CD4-positive, alpha-beta T cell treated with Interferon gamma for 1 hour (primary cell): ENCODE data around the gene IL1RAPL2.
"Not testable (repeated sequence)": the region's sequence is repeated elsewhere in the genome, so short reads cannot be mapped to it uniquely, and the experiment has no call there.

Experiments
- DNase-seq: peaks from one replicate; pipeline ENCODE4 v3.0.0-alpha.2; 2020

The IL1RAPL2 gene

DNA sequence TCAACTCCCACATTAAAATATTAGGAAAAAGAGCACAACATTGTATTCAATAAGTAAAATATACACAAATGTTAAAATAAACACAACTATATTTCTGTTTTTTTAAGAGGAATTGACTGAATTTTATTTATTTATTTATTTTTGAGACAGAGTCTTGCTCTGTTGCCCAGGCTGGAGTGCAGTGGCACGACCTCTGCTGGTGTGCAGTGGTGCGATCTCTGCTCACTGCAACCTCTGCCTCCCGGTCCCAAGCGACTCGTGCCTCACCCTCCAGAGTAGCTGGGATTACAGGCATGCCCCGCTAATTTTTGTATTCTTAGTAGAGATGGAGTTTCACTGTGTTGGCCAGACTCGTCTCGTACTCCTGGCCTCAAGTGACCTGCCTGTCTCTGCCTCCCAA lies 623.1 kb downstream of the IL1RAPL2 start:
- DNase-seq = no peak

DNA sequence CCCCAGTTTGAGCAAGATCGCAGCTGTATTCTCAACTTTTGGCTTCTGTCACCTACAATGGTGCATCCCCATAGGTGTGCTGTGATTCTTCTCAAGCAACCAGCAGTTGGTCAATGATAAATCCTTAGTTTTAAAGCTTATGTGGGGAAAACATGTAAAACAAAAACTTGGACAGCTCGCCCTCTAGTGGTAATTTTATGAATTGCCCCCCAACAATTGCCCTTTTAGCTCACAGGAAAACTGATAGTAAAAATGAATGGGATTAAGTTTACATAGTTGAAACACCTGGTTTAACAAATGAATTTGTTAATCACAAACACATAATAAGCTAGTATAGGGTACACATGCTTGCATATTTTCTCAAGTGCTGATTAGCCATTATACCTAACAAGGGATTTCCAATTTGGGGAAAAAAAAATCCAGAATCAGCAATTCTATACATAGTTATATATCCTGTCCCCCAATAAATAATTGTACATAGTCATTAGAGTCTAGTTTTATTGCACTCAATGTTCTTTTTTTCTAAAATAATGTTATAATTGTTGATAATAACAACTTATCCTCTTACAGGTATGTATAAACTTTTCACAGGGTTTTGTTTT lies 624.4 kb downstream of the IL1RAPL2 start:
- DNase-seq = no peak

DNA sequence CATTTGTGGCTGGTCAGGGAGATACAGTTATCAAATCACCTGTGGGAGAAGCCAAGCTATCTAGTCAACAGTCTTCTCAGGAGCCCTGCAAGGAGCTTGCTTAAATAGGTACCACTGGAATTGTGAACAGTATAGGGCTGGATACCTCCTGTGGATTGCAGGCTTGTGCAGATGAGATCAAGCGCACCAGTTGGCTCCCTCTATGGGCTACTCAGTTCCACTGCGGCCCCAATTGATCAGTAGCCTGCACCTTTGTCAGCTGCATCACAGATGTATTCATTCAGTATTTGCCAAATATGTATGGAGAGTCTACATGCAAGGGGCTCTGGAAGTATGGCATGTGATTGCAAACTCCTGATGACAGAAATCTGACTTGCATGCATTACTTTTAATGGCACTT lies 625.9 kb downstream of the IL1RAPL2 start:
- no peak for DNase-seq

DNA sequence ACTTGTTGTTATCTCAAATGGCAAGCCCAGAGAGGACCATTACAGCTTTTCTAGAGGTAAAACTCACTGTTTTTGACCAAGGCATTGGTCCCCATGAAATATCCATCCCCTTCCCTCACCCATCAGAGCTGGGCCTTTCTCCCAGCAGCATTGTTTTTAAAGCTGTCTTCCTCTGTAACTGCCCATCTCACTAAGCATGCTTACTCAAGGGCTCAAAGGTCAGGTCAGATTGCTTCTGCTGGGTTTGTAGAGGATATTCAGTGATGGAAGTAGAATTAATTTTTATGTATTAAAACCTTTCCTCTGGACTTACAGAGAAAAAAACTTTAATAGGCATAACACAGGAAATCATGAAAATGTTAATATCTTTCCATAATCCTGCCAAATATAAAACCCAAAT lies 643.4 kb downstream of the IL1RAPL2 start:
- DNase-seq = no peak

DNA sequence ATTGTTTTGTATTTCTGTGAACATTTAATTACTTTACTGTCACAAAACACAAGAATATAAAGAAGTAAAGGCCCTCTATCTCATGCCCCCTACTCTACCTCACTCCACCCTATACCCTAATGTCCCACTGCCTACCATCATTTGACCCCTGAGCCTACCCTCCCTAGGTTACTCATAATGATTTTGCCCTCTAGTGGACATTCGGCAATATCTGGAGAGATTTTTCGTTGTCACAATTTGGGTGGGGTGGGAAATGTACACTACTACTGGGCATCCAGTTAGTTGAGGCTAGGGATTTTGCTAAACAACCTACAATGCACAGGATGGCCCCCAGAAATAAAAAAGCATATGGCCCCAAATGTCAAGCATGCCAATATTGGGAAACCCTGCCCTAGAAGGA lies 644.3 kb downstream of the IL1RAPL2 start:
- no peak for DNase-seq

DNA sequence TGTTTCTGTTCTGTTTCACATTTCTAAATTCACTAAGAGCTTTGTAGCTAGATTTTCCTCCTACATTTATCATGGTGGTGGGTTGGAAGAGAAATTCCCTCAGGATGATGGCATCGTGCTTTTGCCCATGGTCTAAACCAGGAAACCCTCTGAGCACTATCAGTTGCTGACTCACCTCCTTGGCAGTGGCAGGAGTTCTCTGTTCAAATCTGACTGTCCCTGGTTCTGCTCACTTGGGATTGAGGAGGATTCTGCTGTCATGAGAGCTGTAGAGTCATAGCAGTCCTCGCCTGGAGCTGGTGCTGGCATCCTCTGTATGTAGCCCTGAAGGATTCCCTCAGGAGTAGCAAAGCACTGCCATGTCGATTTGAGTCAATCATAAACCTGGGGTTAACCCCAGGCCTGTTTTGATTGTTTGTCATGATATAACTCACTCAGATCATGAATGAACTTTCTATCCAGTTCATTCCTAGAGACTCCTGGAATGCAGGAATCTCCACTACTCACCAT lies 645.1 kb downstream of the IL1RAPL2 start:
- DNase-seq = no peak

DNA sequence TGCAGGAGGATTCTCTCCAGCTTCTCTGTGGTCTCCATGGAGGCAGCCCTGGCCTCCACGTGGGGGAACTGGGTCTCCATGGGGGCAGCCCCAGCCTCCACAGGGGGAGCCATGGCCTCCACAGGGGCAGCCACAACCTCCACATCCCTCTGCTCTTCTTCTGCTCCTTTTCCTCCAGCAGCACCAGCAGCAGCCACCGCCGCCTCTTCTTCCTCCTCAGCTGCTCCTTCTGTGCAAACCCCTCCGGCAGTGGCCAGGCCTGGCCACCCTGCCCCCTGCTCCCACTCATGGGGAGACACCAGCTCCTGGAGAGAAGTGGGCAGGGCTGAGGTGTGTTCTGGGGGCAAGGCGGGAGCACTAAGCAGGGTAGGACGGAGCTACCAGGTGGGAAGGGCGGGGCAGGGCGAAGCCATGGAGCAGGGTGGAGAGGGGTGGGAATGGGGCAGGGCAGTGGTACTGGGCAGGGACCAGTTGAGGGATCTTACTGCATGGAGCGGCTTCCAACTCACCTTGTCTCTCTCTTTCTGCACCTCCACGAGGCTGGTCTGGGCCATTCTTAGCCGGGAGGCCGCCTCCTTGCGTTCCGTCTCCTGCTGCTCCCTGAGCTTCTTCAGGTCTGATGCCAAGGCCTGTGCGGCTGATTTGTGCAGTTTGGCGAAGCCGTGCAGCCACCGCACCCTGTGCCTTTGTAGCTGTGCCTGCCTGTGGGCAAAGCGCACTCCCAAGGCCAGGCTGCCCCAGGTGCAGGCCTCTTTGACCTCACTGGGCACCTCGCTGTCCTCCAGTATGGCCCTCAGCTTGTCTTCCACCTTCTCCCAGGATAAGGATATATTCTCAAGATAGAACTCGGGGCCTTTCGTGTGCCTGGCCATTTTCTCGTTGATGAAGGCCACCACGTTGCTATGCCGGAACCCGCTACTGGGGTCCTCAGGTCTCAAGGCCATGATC lies 653.7 kb downstream of the IL1RAPL2 start:
- no peak for DNase-seq

DNA sequence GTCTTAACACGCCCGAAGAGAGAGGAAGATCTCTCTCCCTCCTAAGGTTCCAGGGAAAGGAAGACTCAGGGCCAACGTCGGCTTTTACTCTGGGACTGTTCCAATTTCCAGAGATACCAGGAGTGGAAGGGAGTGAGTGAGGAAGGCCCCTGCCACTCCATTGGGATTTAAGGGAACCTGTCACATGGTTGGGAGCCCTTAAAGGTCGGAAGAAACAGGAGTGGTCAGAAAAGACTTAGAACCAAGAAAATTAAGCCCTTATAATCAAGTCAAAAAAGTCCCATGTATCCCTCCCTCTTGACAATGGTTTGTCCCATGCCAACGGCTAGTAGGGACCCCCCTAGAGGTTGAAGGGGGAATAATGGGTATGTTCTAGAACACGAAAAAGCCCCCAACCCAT lies 654.6 kb downstream of the IL1RAPL2 start, which contains the start of gene TEX13A:
Gene TEX13A (minus strand): TSS at position 59 of the 400 bp plus-strand sequence. CDS start 297 bp downstream, outside the sequence.
- DNase-seq = no peak

DNA sequence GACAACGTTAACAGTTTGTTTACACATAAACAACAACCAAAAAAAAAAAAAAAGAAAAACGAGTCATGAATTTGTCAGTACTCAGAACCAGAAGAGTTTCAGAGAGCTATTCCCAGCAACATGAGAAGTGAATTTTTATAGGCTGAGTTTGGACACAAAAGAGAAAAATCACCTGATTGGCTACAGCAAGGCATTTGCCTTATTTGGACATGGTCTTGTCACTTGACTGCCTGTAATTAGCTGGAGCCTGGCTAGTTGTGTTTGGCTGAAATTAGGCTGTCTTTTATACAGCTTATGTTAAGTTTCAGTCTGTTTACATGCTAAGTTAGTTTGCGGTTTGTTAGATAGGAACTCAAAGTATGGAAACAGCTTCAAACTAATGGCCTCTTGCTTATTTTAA lies 655.4 kb downstream of the IL1RAPL2 start:
- DNase-seq = no peak

DNA sequence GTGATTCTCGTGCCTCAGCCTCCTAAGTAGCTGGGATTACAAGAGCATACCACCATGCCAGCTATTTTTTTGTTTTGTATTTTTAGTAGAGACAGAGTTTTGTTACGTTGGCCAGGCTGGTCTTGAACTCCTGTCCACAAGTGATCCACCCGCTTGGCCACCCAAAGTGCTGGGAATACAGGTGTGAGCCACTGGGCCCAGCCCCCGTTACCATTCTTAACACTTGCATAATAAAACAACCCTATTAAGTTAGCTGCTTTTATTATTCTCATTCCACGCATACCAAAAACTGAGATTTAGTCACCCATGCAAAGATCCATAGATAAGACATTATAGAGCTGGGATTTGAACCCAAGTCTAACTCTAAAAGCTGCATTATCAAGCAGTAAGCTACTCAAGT lies 660.5 kb downstream of the IL1RAPL2 start:
- no peak for DNase-seq

DNA sequence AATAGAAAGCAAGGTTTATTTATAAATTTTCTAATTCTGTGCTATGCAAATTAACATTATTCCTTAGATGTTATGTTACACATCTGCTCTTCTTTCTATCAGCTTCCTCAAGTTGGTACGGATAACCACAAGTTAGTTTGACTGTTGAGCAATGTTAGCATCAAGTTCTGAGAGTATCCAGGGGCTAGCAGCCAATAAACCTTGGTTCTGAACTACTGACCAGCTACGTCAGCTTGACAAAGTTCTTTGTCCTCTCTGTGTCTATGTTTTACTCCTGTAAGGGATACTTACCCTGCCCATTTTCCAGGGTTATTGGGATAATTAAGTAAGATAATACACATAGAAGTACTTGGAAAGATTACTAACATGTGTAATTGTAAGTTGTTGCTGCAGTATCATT lies 662.6 kb downstream of the IL1RAPL2 start:
- DNase-seq = no peak

DNA sequence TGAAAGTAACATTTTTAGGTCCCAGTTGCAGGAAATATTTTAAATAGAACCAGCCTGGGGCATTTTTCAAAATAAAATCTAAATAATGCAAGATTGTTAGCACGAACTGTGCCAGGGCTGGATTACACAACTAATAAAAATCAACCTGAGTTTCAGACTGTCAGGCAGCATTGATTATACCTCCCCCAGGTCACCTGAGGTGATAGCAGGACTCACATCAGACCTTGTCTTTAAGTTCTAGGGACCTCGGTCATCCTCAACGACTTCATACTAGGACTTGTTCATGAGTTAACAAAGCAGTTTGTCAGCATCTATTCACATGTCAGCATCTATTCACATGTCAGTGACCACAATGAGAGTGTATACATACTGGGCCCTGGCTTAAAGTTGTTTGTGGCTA lies 663.1 kb downstream of the IL1RAPL2 start:
- no peak for DNase-seq

DNA sequence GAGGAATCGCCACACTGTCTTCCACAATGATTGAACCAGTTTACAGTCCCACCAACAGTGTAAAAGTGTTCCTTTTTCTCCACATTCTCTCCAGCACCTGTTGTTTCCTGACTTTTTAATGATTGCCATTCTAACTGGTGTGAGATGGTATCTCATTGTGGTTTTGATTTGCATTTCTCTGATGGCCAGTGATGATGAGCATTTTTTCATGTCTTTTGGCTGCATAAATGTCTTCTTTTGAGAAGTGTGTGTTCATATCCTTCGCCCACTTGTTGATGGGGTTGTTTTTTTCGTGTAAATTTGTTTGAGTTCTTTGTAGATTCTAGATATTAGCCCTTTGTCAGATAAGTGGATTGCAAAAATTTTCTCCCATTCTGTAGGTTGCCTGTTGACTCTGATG lies 671.4 kb downstream of the IL1RAPL2 start:
- DNase-seq = not testable (repeated sequence)

DNA sequence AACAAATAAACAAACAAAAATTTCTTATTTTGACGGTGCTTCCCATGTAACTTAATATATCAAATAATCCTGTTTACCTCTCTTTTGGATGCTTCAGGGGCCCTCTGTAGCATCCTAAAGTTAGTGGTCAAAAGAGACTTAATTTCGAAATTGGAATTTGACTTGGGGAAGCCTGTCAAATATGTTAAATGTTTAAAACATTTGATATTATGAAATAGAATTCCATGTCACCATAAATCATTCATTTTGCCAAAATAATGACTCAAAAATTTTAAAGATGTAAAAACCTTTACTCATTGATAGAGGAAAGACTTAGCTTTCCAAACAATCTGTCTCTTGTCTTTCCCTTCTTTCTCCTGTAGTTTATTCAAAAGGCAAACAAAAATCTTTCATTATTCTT lies 675.1 kb downstream of the IL1RAPL2 start:
- DNase-seq = no peak

DNA sequence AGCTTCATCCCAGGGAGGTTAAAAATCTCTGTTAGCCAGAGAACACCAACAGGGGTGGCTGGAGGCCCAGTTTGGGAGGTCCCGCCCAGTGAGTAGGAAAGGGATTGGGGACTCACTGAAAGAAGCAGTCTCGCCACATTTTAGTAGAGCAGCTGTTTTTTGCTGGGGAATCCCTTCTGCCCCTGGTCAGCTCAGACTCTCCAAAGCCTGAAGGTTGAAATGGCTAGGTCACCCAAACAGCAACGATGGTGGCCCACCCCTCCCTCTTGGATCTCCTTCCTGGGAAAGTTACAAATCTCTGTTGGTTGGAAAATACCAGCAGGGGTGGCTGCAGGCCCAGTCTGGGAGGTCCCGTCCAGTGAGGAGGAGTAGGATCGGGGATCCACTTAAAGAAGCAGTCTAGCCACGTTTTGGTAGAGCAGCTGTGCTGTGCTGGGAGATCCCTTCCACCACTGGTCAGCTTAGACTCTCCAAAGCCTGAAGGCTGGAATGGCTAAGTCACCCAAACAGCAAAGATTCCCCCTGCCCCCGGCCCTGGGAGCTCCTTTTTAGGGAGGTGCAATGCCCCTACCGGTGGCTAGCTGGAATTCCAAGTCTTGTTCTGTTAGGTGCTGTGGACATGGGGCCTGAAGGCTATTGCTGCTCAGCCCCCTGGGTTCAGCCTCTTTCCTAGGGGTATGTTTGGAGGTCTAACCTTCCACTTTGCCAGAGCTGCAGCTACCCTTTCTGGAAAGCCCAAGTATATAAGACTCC lies 694.5 kb downstream of the IL1RAPL2 start:
- DNase-seq = no peak

DNA sequence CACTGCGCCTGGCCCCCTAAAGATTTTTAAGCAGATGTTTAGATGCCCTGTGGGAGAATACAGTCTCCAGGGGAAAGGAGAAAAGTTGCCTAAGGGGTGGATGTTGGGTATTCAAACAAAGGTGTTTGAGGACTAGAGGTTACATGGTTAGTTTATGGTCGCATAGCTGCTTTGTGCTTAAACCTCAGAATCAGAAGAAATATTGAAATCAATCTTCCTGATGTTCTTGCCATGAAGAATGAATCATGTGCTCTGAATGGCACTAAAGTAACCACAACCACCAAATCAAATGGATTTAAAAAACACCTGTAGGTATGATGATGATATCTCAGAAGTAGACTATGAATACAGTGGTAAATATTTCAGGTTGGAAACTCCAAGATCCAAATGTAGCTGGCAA lies 697.2 kb downstream of the IL1RAPL2 start:
- no peak for DNase-seq

DNA sequence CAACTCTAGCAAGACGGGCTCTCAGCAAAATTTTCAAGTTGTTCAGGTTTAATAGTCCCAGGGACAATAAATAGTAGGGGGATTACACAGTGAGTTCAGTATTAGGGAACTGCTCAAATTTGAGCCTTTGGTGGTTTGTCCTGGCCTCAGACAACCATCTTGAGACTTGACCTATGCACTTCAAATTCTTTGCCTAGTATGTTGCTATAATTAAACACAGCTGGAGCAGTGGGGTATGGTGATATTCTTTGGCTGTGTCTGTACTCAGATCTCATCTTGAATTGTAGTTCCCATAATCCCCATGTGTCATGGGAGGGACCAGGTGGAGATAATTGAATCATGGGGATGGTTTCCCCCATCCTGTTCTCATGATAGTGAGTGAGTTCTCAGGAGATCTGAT lies 697.8 kb downstream of the IL1RAPL2 start:
- DNase-seq = no peak

DNA sequence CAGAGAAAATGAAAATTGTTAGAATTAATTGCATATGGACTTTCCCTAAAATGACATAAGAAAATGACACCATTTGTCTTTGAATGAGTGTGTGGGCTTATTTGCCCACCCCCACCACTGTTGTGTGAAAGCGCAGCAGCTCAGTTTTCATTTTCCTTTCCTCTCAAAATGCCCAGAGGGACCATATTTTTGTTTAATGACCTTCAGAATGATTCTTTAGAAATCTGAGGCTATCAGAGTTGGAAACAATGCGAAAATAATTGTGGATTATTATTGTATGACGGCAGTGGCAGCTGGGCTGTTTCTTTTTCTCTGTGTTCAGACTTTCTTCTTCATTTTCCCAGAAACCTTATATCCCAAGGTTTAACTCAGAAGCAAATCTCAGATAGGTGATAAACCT lies 699.1 kb downstream of the IL1RAPL2 start:
- no peak for DNase-seq

DNA sequence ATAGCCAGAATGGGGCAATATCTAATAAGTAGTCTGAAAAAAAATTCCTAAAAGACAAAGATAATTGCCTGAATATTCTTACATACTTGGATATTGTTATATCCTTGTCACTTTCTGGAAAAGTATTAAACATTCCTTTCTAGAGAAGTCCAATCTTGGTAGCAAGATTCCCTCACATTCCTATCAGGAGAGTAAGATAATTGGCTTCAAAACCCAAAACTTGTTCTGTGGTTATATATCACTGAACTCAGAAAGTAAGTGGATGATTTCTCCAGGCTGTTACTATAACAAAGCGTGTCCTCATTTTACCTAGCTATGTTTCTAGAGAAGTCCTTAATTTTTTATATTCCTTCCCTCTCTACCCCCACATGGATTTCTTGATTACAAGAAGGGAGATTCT lies 700.5 kb downstream of the IL1RAPL2 start:
- no peak for DNase-seq

DNA sequence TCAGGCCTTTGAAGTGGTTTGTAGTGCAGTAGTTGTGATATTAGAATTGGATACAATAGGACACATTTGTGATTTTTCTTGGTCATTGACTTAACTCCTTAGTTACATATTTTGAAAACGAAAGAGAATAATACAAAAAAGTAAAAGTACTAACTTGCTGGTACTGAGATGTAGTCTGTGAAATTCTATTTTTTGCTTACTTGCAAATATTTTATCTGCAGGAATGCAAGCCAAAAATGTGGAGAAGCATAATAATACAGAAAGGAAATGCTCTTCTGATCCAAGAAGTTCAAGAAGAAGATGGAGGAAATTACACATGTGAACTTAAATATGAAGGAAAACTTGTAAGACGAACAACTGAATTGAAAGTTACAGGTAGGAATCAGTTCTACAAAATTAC lies 701.2 kb downstream of the IL1RAPL2 start:
- DNase-seq = no peak

DNA sequence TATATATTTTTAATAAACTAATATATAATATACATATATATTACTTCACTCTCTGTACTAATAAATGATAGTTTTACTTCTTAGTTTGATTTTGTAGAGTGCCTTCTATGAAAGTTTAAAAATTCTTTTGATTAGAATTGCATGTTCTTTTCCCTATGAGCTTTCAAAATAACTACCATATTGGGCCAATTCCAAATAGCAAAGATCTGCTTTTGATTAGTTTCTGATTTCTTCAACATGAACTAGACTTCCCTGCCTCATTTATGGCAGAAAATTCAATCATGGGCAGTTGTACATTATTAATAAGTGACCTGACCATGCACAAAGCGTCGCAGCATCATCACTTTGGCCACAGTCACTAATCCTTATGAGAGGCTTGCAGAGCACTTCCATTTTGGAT lies 703.4 kb downstream of the IL1RAPL2 start:
- no peak for DNase-seq

DNA sequence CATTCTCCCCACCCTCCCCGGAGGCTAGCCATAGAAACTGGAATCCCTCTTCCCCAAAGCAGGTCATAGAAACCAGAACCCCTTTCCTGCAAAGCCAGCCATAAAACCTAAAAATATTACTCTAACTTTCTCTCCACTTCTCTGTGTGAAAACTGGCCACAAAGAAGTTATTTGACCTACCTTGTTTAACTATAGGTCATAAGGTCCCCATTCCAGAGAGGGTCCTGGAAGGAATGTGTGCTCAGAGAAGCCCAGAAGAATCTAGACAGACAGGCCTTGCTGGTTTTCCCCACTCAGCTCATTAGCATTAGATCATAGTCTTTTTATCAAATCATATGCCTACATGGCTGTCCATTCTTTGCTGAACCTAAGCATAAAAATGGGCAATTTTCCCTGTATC lies 707.3 kb downstream of the IL1RAPL2 start:
- no peak for DNase-seq

DNA sequence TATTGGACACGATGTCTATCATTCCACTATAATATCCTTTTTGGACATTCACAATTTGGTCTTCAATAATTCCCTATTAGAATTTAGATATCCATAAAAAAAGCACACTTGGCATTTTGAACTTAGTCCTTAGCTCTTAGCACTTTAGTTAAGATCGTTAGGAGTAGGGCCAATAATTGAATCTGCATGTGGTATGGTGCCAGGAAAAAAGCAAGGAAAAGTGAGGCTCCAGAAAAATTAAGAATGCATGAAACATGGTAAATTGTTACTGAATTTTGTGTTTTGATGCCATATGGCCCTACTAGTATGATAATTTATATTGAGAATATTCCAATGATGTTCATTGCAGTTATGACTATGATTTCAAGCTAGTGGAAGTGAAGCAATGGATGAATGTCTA lies 708.1 kb downstream of the IL1RAPL2 start:
- no peak for DNase-seq

DNA sequence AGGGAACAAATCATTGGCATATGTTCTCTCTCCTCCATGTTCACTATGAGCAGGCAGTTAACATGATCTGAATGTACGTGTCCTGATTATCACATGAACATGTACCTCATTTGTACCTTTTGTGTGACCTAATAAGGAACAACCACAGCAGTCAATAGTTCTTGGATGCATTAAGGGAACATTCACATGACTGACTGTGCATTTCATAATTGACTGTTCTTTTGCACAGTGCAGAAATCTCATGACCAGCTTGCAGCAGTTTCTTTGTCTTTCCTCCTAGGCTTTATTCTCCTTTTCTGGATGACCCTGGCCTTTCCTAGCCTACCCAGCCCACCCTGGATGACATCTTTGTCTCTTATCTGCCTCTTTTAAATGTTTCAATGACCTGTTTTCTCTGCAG lies 711.1 kb downstream of the IL1RAPL2 start:
- DNase-seq = no peak
